Nephron progenitor cell (in vitro differentiated cells): ENCODE results near the gene STK11.

Experiments
- DNase-seq: peaks from one replicate; pipeline ENCODE4 v3.0.0; 2021
- H3K27ac Mint-ChIP-seq: 2 replicates; pipeline ENCODE4 v1.8.0; 2021; ENCODE audit warnings: mild to moderate bottlenecking, moderate library complexity, mixed read lengths
- H3K27me3 Mint-ChIP-seq: 2 replicates; pipeline ENCODE4 v1.8.0; 2021; ENCODE audit warnings: mild to moderate bottlenecking, low read depth, mixed read lengths; ENCODE audit not compliant: poor library complexity
- H3K36me3 Mint-ChIP-seq: 2 replicates; pipeline ENCODE4 v1.8.0; 2021; ENCODE audit warnings: low read depth, mixed read lengths
- H3K4me1 Mint-ChIP-seq: 2 replicates; pipeline ENCODE4 v1.8.0; 2021; ENCODE audit warnings: mixed read lengths
- H3K4me3 Mint-ChIP-seq: 2 replicates; pipeline ENCODE4 v1.8.0; 2021; ENCODE audit warnings: mild to moderate bottlenecking, moderate library complexity, mixed read lengths
- H3K9me3 Mint-ChIP-seq: 2 replicates; pipeline ENCODE4 v1.8.0; 2021; ENCODE audit warnings: mild to moderate bottlenecking, moderate library complexity, mixed read lengths
- CTCF ChIP-seq: fragments of 200-600 bp; sonication (generic); IDR thresholded peaks from 2 replicates; pipeline ENCODE4 v1.5.0; 2021; ENCODE audit warnings: antibody characterized with exemption

Gene STK11

GRCh38 chr19:1259206-1259875, 53.8 kb downstream of the STK11 start:
- Mint-ChIP-seq H3K4me3 (no peak overlapping the region), H3K9me3 (no peaks in the 10 kb centered on the region), H3K36me3 (peaks cover 18% of the 10 kb centered on the region), H3K27ac (peak overlapping the region; percentile 82), H3K27me3 (peaks cover 3% of the 10 kb centered on the region), H3K4me1 (peaks cover 77% of the 10 kb centered on the region)
- TF ChIP-seq CTCF, result no peak
- DNase-seq, result peak; percentile 74

DNA sequence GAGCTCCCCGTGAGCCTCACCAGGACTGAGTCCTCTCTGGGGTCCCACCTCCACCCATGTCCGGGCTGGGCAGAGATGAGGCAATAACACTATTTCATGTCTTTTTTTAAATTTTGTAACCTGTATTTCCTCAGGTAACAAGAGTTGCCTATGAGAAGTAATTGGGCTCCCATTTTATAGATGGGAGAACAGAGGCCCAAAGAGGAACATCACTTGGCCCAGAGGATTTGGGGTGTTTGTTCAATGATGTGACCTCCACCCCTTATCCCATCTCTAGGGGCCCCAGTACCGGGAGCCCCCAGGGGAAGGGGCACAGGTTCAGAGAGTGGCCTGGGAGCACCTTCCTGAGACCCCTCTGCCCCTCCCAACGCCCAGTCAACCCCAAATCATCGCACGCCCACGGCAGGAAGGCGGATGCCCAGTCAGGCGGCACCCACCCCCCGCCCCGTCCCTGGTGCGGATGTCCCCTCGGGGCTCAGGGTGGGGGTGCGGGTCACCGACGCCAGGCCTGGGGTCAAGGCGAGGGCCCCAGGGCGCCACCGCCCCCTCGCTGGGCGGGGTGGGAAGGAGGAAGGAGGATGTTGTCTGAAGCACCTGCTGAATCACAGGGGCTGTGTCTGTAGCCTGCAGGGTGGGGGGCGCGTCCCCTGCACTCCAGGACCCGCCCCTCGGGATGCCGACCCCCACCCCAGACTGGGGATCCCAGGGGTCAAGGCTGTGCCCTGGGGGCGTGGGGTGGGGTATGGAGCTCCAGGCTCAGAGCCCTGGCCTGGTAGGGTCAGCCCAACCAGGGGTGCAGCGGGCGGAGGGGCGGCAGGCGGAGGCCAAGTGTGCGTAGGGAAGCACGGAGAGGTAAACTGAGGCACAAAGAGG, 54.5 kb downstream of the STK11 start:
- DNase-seq, result peak; percentile 40
- no peak overlapping the region for H3K4me3 Mint-ChIP-seq
- H3K4me1 Mint-ChIP-seq, result peaks cover 77% of the 10 kb centered on the region

DNA sequence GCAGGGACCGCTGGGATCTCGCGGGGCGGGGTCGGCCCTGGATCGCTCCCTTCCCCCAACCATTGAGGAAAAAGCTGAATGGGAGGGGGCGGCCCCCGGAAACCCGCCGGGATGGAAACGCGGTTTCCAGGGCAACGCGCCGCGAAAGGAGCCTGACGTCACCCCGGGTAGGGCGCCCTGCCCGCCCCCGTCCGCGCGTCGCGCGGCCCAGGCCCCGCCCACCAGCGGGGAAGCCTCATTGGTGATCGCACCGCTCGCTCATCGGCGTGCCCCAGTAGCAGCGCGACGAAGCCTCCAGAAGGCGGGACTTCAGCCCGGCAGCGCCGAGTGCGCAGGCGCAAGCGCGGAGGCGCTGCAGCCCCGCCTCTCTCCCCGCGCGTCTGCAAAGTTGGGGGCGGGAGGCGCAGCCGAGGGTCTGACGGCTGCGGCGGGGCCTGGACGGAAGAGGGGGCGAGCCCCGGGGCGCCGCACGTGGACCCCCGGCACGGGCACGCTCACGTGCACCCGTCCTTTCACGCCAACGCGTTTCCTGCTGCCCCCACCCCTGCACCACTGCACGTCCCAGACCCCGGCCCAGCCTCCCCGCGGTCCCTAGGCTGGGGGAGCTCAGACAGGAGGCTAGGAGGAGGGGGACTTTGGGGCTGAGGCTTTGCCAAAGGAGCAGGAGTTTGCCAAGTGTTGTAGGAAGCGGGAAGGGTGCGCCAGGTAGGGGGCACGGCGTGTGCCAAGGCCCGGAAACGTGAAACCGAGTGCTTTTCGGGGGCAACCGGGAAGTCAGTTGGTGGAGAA, 55.4 kb downstream of the STK11 start:
- TF ChIP-seq CTCF, result no peak
- DNase-seq, result peak; percentile 97
- Mint-ChIP-seq H3K36me3 (peaks cover 9% of the 10 kb centered on the region), H3K27ac (peak overlapping the region; percentile 87), H3K27me3 (peaks cover 3% of the 10 kb centered on the region), H3K4me1 (peaks cover 84% of the 10 kb centered on the region), H3K4me3 (peak overlapping the region; percentile 85), H3K9me3 (no peaks in the 10 kb centered on the region)

More for the DNA sequence above, 54.5 kb downstream of the STK11 start:
- no peaks in the 10 kb centered on the region for H3K9me3 Mint-ChIP-seq
- peaks cover 11% of the 10 kb centered on the region for H3K36me3 Mint-ChIP-seq
- no peak for TF ChIP-seq CTCF
- H3K27me3 Mint-ChIP-seq, result peaks cover 3% of the 10 kb centered on the region
- peak overlapping the region; percentile 82 for H3K27ac Mint-ChIP-seq

DNA sequence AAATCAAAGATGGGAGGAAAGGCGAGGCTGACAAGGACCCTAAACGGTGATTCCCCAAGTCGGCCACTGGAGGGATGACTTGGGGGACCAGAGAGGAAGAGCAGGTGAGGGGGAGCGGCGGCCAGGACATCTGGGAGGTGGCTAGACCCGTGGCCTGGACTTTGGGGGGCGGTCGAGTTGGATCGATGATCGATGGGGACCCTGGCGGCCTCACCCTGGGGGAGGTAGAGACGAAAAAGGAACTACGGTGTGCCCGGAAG, 55.9 kb downstream of the STK11 start:
- no peaks in the 10 kb centered on the region for H3K9me3 Mint-ChIP-seq
- DNase-seq, result peak; percentile 28
- H3K27me3 Mint-ChIP-seq, result peaks cover 3% of the 10 kb centered on the region
- peaks cover 9% of the 10 kb centered on the region for H3K36me3 Mint-ChIP-seq
- TF ChIP-seq CTCF, result no peak
- H3K4me1 Mint-ChIP-seq, result peaks cover 79% of the 10 kb centered on the region
- H3K4me3 Mint-ChIP-seq, result peak overlapping the region; percentile 85
- H3K27ac Mint-ChIP-seq, result peak overlapping the region; percentile 93

GRCh38 chr19:1261798-1262622, 56.4 kb downstream of the STK11 start:
- Mint-ChIP-seq H3K27ac (peak overlapping the region; percentile 93), H3K27me3 (peaks cover 3% of the 10 kb centered on the region), H3K4me3 (peak overlapping the region; percentile 85), H3K9me3 (no peaks in the 10 kb centered on the region), H3K4me1 (peaks cover 77% of the 10 kb centered on the region), H3K36me3 (peaks cover 9% of the 10 kb centered on the region)
- no peak for DNase-seq
- TF ChIP-seq CTCF, result no peak
